WTC11 (cell line): ENCODE results near the gene AMBP.

Experiments used
- ATF2 ChIP-seq: sonication (generic); formaldehyde crosslinking; IDR thresholded peaks from 2 replicates; pipeline ENCODE4 v1.8.1; 2022; ENCODE audit warnings: low read depth, missing genetic modification reagents, borderline replicate concordance
- ATF3 ChIP-seq: sonication (generic); formaldehyde crosslinking; conservative IDR thresholded peaks from 2 replicates; pipeline ENCODE4 v1.8.1; 2022; ENCODE audit warnings: mild to moderate bottlenecking, missing genetic modification reagents
- CTCF ChIP-seq: fragments of 200-600 bp; IDR thresholded peaks from 2 replicates; pipeline ENCODE4 v1.8.0; 2022; ENCODE audit warnings: antibody characterized with exemption
- MAX ChIP-seq: sonication (generic); formaldehyde crosslinking; IDR thresholded peaks from 2 replicates; pipeline ENCODE4 v1.8.0; 2022; ENCODE audit warnings: mild to moderate bottlenecking, missing genetic modification reagents
- NFE2L1 ChIP-seq: sonication (generic); formaldehyde crosslinking; IDR thresholded peaks from 2 replicates; pipeline ENCODE4 v1.8.1; 2023; ENCODE audit warnings: missing genetic modification reagents
- SOX15 ChIP-seq: fragments of 250-450 bp; sonication (Bioruptor Pico); IDR thresholded peaks from 2 replicates; pipeline ENCODE4 v1.9.0; 2021; ENCODE audit warnings: mild to moderate bottlenecking
- ZNF317 ChIP-seq: sonication (generic); formaldehyde crosslinking; IDR thresholded peaks from 2 replicates; pipeline ENCODE4 v1.8.1; 2023; ENCODE audit warnings: low read depth, mild to moderate bottlenecking, moderate library complexity, missing genetic modification reagents, borderline replicate concordance

- TF ChIP-seq MAX, result no peak
- no peak for TF ChIP-seq ATF3
- no peak for TF ChIP-seq ATF2 (CRISPR knock-in tag)
- no peak for TF ChIP-seq ZNF317 (CRISPR knock-in tag)
- TF ChIP-seq NFE2L1 (CRISPR knock-in tag), result no peak
- TF ChIP-seq CTCF, result no peak
- no peak for TF ChIP-seq SOX15 (CRISPR knock-in tag)
Observed at GRCh38 chr9:114116126-114116747, 38.1 kb upstream of the AMBP start.
